Measurements from ENCODE around the gene IGSF22.
"Not testable (repeated sequence)": the region's sequence is repeated elsewhere in the genome, so short reads cannot be mapped to it uniquely, and the experiment has no call there.

Gene IGSF22

DNA sequence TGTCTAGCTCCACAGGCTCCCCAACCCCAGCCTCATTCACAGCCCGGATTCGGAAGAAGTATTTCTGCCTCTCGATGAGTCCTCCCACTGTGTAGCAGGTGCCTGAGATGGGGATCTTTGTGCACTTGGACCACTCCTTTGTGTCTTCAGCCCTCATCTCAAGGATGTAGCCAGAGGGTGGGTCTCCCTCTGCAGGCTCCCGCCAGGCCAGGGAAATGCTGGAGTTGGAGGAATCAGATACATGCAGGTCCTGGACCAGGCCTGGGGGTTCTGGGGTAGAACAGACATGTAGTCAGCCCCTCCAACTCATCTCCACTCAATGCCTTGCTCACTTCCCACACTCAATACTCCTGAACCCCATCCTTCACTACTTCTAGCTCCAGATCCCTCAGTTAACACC, 16.6 kb downstream of the IGSF22 start:
- DNase-seq = no peak

DNA sequence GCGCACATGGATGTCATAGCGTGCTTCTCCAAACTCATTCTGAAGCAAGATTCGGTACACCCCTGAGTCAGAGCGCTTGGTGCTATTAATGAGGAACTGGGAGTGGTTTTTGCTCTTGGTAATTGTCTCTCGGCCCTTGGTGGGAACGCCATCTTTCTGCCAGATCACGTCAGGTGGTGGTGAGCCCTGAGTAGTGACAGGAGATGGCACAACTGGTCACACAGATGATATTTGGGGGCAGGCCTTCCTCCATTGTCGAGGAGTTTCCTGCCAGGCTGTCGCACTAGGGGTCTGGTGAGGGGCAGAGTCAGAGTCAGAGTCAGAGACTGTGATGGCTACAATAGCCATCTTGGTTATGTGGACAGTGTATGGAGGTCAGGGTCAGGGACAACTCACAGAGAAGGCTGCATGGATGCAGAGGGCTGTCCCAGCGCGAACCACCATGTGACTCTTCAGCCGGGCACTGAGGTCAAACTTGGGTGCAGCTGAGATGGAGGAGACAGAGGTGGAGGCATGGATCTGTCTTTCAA, 18.1 kb downstream of the IGSF22 start:
- no peak for DNase-seq

DNA sequence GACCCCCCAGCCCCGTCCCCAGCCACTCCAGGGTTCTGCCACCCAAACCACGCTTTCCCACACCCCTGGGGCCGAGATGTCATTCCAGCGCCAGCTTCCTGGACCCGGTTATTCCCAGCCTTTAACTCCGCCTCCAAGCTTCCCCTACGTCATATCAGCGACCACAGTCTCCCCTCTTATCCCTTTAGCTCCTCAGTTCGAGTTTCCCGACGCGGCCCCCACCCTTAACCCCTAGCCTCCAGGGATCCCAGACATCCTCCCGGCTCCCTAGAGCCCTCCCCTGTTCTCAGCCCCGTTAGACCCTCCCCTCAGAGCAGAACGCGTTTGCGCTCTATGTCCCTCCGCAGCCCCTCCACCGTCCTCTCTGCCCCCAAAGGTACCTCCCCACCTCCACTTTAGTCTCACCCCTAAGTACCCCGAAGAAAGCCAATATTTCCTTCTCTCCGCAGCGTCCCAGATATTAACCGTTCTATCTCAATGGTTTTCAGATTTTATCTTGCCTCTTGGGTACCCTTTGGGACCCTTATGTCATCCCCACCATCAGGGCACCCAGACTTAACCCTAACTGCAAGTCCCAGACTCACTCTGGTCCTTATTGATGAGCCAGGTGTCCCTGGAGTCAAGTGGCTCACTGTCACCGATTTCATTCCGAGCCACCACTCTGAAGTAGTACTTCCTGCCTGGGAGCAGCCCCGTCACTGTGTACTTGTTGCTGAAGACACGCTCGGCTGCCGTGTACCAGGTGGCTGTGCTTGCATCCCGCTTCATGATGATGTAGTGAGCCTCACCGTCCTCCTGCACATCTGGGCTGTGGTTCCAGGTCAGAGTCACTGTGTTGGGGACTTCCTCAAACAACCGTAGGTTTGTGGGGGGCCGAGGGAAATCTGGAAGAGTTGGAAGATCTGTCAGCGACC, 19.4 kb downstream of the IGSF22 start:
- peak; percentile 50 for DNase-seq

DNA sequence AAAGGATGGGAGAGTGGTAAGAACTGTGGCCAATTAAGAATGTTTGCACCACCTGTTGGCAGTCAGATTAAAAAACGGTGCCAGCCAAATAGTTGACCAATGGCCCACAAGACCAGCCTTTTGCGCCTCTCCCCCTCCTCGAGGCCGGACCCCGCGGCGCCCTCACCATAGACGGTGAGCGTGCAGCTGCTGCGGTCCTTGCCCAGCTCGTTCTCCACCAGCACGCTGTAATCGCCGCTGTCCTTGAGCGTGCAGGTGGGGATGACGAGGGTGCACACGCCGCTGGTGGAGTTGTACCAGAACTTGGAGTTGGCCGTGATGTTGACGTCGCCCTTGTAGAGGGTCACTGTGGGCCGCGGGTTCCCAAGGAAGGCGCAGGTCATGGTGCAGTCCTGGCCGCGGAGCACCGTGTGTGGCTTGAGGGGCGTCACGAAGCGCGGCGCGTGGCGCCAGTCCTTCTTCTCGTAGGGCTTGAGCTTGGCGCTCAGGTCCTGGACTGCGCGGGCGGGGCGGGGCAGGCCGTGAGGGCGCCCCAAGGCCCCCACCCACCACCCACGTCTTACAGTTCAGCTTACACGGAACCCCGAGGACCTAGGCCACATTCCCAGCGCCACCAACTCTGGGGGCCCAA, 20.2 kb downstream of the IGSF22 start:
- DNase-seq = peak; percentile 23

DNA sequence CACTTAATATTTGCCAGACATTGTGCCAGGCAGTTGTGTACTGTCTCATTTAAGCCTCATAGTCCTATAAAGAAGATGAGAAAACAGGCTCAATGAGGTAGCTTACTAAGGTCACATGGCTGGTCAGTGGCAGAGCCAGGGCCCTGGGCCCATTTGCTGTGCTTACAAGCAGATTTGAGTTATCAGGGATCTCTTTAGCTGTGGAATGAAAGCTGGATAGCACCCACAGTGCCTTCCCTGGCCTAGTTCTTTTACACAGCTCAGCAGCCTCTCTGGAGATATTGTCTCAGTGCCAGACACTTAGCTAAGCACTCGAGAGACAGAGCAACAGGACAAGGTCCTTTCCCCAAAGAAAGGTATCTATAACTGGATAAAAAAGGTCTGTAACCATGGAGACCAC, 21.3 kb downstream of the IGSF22 start:
- no peak for DNase-seq

DNA sequence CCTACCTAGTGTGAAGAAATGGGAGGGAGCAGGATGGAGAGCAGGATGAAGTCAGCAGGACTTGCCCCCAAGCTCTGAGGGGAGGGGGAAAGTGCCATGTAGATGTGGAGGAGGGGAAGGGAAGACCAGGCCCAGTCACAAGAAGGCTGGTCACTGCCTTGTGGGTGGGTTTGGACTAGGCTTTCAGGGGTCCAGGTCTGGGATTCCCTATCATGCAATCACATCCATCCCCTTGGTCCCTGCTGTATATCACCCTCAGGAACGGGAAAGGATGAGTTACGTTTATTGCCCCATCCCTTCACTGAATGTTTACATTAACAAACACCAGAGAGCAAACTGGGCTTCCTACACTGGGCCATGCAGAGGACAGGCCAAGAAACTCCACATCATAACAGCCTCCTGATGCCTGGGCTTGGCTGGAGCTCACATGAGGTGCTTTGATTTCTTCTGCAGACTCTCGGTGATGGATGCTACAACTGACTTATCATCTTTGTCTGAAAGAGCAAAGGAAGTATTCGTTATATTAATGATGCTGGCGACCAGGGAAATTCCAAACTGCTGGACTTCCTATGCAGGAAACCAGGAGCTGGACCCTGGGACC, 21.8 kb downstream of the IGSF22 start:
- no peak for DNase-seq

DNA sequence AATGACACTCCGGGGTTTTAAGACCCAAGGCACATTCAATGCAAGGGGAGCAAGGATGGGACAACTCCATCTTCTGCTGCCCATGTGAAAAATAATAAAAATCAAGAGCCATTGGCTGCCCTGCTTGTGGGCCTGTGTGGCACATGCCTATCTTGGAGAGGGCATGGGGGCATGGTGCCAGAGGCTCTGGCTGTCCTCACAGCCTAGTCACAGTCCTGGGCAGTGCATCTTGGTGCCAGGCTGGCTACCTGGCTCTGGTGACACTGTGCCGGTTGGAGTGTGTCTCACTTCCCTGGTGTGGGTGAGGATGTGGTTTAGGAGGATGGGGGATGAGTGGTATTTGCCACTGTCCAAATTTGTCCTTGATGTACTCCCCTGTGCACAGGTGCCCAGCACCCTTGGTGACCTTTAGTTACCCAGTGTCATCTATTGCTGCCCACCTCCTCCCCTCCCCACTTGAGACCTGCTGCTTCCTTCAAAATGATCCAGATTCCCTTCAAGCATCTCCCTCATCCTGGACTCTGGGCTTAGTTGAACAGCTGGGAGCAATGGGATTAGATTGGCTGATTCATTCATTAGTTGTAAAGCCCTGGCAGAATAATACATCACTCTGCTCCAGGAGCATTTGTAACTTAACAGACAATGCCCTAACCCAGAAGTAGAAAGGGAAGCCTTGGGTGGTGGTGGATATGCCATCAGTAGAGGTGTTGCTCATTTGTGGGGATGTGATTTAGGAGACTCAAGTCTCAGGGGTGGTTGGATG, 22.8 kb downstream of the IGSF22 start:
- DNase-seq = no peak

DNA sequence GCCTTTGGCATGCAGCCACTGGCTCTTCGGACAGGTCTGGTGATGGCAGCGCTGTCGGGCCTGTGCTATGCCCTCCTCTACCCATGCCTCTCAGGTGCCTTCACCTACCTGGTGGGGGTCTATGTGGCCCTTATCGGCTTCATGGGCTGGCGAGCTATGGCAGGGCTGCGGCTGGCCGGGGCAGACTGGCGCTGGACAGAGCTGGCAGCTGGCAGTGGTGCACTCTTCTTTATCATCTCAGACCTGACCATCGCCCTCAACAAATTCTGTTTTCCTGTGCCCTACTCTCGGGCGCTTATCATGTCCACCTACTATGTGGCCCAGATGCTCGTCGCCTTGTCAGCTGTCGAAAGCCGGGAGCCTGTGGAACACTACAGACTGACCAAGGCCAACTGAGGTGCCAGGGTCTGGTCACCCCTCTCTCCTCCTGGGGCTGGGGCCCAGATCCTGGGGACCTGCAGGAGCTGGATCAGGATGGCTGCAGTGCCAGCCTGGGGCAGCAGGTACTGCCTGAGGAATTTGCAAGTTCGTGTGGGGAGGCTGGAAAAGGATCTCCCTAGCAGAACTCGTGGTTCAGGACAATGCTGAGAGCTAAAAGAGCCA, 24.3 kb downstream of the IGSF22 start:
- no peak for DNase-seq

DNA sequence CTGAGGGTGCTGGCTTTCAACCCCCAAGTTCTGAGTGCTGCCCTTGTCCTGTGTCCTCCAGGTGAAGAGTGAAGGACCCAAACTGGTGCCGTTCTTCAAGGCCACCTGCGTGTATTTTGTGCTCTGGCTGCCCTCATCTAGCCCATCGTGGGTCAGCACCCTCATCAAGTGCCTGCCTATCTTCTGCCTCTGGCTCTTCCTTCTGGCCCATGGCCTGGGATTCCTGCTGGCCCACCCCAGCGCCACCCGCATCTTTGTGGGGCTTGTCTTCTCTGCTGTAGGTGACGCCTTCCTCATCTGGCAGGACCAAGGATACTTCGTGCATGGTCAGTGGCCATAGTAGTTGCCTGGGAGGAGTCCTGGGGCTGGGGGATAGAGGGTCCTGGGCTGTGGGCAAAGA, 25.1 kb downstream of the IGSF22 start:
- DNase-seq = no peak

DNA sequence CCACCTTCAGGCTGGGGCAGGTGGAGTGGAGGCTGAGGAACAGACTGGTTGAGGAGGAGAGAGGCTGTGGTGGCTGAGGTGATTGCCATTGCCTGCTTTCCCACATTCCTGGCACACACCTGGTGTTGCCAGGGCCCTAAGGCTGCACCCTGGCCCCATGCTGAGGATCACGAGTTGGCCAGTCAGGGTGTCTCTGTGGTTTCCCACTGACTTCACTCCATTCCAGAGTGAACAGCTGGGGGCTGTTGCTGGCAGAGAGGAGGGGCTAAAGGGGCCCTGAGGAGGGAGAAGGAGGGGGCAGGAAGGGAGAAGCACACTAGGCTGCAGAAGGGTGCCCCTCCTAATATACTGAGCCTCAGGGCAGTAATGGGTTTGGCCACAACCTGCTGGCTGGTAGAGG, 25.6 kb downstream of the IGSF22 start:
- DNase-seq = no peak

DNA sequence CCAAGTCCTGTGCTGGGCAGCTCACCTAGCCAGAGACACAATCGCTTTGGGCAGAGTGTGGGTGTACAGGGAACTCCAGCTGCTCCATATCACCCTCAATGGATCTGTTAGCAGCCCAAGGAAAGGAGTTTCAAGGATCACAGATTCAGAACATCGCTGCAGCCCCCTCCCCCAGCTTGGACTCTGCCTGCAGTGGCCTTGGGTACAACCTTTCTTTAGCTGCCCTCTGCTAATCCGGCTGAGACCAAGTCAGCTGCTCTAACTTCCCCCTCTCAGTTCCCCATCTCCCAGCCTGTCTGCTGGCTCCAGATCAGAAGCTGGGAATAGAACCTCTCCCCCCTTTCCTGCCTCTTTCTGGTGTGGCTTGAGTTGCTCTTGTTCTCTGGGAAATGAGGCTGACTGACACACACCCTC, 26.1 kb downstream of the IGSF22 start:
- DNase-seq = no peak

DNA sequence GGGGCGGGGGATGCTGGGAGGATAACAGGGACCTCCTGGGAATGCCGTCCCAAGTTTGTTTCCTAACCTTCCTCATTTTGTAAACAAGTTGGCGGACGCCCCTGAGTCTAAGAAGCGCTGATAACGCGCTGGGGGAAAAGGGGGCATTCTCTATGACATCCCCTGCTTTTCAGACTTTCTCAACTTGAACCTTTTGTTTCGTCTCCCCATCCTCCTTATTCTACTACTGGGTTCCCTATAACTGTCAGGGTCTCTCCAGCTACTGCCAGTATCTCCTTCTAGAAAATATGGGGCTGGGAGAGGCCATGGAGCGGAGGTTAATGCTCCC, 26.8 kb downstream of the IGSF22 start:
- no peak for DNase-seq

DNA sequence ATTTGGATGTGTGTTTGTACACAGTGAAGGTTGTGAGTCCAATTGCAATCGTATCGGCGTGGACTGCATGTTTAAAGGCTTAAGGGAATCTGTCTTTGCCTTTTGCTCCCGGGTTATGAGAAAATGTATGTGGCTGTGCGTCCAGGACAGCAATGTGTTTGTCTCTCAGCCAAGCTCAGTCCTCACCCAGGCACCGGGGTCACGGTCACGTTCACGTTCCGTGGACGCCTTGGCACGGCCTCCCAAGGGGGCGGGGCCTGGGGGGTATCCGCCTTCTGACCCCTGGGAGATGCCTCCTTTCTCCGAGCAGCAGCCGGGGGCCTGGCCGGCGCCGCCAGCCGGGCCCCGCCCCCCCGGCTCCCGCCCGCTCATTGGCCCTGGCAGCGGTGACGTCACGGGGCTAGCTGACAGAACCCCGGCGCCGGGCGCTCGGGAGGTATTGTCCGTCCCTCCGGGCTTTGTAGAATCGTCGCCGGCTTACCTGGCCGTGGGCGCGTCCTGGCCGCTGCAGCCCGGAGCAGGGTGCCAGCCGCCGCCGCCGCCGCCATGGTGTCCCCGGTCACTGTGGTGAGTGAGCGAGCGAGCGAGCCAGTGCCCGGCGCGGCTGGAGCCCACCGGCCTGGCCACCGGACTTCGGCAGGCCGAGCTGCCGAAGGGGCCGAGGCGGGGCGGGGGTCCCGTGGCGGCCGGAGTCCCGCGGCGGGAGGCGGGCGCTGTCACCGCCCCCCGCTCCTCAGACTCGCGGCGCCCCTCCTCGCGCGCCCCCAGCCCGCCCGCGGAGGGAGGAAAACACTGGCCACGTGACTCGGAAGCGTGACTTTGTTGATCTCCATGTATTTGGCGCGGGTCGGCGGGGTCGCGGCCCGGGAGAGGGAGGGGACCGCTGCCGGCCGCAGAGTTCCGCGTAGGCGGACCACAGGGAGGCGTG, 27.4 kb downstream of the IGSF22 start, which contains the start of gene TMEM86A:
Gene TMEM86A (plus strand): TSS at position 439 of the 928 bp plus-strand sequence. CDS start 108 bp downstream, at position 547.
- peak; percentile 87 for DNase-seq

DNA sequence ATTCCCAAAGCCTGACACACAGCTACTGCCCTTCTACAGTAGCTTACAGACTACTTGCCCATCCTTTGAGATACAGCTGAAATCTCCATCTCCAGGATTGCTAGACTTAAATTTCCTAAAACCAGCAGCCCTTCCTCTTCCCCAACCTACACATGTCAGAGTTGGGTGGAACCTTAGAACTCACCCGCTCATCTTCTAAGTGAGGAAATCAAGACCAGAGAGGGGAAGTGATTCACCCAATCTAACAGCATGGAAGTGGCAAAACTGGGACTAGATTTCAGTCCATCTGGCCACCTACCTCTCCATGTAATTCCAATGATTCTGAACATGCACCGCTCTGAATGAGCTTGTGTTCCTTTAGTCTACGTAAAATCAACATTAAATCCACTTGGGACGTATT, 28.4 kb downstream of the IGSF22 start:
- no peak for DNase-seq

DNA sequence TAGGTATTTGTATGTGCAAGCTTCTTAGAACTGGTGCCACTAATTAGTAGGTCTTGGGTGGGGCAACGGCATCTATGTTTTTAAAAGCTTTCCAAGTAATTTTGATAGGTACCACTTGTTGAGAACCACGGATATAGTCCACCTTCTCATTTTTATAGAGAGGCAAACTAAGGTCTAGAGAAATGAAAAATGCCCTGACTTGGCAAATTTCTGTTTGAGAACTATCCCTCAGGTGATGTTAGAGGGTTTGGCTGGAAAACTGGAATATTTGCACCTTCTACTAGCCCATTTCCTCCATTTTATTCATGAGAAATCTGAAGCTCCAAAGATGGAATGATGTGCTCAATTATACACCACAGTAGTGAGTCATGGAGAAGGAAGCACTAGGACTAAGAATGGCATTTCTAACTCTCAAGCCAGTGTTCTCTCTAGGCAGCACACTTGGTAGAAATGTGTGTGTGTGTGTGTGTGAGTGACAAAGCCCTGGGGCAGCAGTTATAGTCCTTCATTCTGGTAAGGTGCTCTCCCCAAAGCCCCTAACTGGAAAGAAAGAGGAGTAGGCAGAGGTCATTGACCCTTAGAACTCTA, 29.3 kb downstream of the IGSF22 start:
- no peak for DNase-seq

DNA sequence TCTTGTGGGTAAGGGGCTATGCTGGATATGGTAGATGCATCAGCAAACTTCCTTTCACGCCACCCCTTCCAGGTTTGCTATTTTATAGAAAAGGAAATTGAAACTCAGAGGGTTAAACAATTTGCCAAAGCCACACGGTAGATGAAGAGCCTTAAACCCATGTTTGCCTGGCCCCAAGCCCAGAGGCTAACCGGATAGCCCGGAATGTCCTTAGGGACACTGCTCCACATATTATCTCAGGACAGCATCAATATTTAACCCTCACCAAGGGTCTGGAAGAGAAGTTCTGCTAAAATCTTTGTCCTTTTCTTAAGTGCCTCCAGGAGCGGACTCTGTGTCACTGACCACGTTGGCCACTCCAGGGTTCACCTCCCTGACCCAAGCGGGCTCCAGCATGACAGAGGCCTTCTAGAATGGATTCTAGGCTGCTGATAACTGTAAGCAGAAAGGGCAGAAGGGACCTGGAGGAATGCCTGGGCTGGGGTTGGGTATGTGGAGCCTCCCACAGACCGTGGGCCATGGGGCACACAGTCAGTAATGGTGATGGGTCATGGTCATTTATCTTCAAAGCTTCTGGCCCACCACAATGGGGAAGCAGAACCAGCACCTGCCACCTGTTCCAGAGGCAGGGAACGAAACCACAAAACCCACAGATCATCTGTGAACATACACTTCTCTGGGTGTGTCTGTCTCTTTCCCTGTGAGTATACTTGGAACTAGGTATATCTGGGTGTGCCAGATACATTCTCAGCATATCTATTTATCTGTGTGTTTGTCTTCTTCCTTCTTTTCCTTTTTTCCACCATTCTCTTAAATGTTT, 32.8 kb downstream of the IGSF22 start:
- no peak for DNase-seq

DNA sequence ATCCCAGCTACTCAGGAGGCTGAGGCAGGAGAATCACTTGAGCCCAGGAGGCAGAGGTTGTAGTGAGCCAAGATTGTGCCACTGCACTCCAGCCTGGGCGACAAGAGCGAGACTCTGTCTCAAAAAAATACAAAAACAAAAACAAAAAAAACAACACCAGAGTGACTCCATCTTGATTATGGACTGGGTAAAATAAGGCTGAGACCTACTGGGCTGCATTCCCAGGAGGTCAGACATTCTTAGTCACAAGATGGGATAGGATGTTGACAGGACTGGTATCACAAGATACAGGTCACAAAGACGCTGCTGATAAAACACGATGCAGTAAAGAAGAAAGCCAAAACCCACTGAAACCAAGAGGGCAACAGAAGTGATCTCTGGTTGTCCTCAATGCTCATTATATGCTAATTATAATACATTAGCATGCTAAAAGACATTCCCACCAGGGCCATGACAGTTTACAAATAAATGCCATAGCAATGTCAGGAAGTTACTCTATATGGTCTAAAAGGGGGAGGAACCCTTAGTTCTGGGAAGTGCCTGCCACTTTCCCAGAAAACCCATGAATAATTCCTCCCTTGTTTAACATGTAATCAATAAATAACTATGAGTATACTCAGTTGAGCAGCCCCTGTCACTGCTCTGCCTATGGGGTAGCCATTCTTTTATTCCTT, 34.4 kb downstream of the IGSF22 start:
- not testable (repeated sequence) for DNase-seq

DNA sequence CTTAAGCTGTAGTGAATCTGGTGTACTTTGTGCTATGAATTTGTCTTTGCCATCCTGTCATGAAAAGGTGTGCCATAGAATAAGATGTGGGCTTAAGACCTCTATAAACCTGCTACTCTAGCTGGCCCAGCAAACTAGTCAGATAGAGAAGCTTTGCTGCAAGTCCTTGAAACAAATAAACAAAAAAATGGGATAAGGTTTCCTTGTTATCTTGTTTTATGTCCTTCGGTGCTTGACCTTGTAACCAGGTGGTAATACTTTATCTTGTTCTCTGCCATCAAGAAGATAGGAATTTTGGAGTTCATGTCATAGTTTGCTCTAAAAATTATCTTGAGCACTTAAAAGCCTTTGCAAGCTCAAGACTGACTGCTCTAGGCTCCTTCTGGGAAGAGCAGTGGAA, 41.7 kb downstream of the IGSF22 start:
- no peak for DNase-seq

DNA sequence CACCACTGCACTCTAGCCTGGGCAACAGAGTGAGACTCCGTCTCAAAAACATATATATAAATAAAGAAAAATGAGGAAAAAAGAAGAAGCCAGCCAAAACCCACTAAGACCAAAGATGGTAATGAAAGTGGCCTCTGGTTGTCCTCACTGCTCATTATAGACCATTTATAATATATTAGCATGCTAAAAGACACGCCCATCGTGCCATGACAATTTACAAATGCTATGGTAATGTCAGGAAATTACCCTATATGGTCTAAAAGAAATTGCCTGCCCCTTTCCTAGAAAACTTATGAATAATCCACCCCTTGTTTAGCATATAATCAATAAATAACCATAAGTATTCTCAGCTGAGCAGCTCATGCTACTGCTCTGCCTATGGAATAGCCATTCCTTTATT, 43.5 kb downstream of the IGSF22 start:
- DNase-seq = no peak

Measured in activated naive CD4-positive, alpha-beta T cell treated with anti-CD3 and anti-CD28 coated beads, Interleukin-2, amount 50 U/mL, for 16 hours (primary cell).